Fibroblast of mammary gland (primary cell): ENCODE results near the gene ACMSD.

Source experiments
- DNase-seq: peaks from one replicate; pipeline ENCODE4 v3.0.0-alpha.2; 2010; ENCODE audit warnings: low read depth
- H3K4me3 ChIP-seq: 2 replicates; pipeline ENCODE4 v1.5.1; 2011; ENCODE audit warnings: low read depth, mild to moderate bottlenecking, low read length, moderate library complexity; ENCODE audit not compliant: control insufficient read depth
- TF ChIP-seq, protein P1 (sequence below): conservative IDR thresholded peaks from 2 replicates; pipeline ENCODE4 v1.5.1; 2011; ENCODE audit warnings: low read depth, low read length, inconsistent platforms; ENCODE audit not compliant: control insufficient read depth, insufficient read depth

The ACMSD gene

DNA sequence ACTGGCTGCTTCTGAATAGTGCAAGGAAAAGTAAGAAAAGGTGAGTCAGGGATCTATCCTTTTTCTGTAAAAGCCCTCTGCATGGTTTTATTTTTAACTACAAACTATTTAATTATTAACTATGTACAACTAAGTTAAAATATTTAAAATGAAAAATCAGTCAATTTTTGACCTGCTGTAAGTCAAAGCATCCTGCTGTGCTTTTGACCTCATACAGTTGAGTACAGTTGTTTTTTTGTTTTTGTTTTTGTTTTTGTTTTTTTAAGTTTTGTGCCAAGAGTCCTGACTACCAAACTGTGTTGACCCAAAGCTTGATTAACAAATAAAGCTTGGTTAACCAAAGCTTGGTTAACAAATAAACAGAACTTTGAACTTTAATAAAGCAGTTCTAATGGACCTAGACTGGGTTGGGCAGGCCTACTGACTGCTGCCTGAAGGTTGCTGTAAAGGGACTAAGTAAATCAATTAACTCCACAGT is at the start of gene ACMSD:
Gene ACMSD (plus strand): TSS at position 474 of the 478 bp plus-strand sequence. CDS start 67 bp downstream, outside the sequence.
- TF ChIP-seq, protein P1, sequence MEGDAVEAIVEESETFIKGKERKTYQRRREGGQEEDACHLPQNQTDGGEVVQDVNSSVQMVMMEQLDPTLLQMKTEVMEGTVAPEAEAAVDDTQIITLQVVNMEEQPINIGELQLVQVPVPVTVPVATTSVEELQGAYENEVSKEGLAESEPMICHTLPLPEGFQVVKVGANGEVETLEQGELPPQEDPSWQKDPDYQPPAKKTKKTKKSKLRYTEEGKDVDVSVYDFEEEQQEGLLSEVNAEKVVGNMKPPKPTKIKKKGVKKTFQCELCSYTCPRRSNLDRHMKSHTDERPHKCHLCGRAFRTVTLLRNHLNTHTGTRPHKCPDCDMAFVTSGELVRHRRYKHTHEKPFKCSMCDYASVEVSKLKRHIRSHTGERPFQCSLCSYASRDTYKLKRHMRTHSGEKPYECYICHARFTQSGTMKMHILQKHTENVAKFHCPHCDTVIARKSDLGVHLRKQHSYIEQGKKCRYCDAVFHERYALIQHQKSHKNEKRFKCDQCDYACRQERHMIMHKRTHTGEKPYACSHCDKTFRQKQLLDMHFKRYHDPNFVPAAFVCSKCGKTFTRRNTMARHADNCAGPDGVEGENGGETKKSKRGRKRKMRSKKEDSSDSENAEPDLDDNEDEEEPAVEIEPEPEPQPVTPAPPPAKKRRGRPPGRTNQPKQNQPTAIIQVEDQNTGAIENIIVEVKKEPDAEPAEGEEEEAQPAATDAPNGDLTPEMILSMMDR, result no peak
- no peak within 1 kb of the TSS for H3K4me3 ChIP-seq
- no peak for DNase-seq

DNA sequence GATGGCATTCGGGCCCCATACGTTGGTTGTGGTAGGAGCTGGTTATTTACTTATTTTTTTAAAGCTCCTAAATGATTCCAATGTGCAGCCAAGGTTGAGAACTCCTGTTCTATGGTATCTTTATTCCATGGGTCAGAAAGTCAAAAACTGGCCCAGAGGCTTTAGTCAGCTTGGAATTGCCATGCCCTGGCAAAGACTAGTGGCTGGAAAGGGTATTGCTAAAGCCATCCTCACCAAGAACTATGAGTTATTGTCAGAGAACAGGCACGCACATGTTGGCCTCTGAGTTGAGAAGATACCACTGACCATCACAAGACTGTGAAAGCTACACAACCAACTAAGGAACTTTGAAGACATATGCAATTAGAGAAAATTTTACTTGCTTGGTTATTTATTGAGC is 47.9 kb upstream of the ACMSD start:
- H3K4me3 ChIP-seq, result no peak overlapping the region
- TF ChIP-seq, protein P1, result peak; percentile 21
- DNase-seq, result no peak

DNA sequence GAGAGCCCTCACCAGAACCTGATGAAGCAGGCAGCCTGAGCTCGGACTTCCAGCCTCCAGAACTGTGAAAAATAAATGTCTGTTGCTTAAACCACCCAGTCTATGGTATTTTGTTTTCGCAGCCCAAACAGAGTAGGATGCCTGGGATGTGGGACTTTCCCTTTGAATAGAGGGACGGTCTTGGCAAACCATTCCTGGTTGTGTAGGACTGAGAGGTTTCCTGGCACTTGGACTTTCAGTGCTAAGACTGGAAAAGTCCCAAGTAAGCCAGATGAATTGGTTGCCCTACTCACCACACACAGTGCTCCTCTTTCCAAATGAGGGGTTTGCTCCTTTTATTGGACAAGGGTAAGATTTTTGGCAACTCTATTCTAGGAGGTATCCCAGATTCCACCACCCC is 46.8 kb upstream of the ACMSD start:
- no peak for DNase-seq
- TF ChIP-seq, protein P1, result no peak
- H3K4me3 ChIP-seq, result no peak overlapping the region

DNA sequence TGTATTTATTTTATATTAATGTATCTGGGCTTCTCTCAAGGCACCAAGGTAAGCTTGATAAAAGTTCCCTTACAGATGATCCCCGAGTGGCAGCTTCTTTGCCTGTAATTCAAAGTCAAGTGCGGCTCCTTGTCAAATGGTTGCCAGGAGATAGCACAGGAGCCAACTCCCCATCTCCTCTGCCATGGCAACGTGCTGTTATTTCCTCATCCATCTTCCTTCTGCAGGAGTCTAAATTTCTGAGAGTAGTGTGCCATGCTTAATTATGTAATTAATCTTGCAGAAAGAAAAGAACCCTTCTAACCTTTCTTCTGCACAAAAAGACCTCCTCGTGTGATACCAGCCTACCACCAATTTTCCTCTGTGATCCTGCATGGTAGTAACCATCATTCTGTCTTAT is 46.2 kb upstream of the ACMSD start:
- DNase-seq, result no peak
- H3K4me3 ChIP-seq, result no peak overlapping the region
- TF ChIP-seq, protein P1, result no peak

DNA sequence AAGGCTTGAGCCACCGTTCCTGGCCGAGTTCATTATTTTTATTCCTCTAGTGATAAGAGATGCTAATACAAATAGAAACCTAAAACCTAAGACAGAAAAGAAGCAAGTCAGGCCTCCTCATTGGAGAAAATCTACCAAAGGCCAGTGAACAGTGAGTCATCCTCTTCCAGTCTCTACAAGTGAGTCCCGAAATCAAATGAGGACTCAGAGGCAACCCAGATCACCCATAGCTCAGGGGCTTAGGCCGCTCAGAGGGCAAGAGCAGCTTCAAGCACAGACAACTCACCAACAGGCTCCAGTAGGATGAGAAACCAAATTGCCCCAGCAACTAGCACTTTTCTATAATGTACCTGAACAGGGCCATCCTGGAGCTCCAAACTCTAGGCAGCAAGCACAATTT is 42.7 kb upstream of the ACMSD start:
- DNase-seq, result no peak
- H3K4me3 ChIP-seq, result no peak overlapping the region
- TF ChIP-seq, protein P1, result no peak

DNA sequence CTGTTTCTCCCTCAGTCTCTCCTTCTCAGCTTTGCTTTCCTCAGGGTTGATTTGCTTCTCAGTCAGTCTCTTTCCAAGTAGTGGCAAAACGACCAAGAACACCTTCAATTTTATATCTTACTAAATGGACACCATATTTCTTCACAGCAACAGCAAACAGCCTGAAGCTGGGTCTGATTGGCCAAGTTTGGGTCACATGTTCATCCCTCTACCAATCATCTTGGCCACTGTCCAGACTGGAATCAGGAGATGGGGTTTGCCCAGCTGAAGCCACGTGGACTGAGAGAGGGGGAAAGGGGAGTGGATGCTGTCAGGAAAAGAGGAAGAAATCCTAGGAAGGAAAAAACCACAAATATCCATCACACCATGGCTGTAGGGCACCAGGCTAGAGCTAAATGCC is 42.0 kb upstream of the ACMSD start:
- no peak overlapping the region for H3K4me3 ChIP-seq
- DNase-seq, result no peak
- TF ChIP-seq, protein P1, result no peak

DNA sequence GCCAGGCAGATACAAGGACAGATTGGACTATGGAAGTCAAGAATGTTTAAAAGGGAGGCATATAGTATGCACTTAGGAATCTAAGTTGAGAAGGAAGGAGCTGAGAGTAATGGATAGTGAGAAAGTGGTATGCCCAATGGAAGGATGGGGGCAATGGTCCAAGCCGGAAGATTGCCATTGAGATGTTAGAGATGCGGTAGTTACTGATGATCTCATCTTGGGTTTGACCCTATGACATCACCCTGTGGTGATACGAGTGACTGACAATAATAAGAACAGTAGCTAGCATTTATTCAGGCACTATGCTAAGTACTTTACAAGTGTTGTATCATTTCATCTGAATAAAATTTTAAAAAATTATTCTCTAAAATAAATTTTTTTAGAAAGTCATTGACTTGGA is 38.5 kb upstream of the ACMSD start:
- H3K4me3 ChIP-seq, result no peak overlapping the region
- TF ChIP-seq, protein P1, result no peak
- no peak for DNase-seq
